ENCODE measurements around the gene ZBTB44. TPM values are rescaled to one million over a fixed set of nuclear protein-coding genes. Genes with fewer than 3 reads are reported as not detected.

The ZBTB44 gene
- total RNA-seq, 2 donors from 2014 or later, result 66.1 to 69.2 TPM

DNA sequence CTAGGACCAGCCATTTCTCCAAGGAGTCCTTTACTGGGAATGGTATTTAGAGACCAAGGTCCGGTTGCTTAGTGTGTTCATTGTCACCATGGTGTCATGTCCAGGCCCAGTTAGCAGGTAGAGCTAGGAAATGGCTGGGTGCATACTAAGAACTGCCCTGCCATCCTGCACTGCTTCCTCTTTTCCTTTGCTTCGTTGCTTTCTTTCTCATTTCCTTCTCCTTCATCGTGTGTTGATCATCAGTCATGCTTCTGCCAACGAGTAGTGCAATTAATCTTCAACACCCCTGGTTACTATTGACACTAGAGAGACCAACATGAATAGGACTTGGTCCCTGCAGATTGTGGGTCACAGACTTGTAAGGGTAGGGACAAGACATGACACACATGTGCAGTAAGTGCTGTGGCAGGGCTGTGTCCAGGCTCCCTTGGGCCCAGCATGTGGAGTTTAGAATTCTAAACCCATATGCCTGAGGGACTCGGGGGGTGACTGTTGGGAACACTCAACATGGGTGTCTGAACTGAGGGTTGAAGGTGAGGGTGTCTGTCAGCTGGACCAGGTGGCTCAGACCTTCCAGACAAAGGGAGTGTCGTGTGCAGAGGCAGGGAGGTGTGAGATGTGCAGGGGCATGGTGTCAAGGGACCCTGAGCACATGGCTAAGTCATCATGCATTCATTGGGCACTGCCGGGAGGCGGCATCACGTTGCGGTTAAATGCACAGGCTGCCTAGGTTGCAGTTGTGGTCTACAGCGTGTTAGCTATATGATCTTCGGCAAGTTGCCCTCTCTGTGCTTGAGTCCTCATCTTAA lies 112.5 kb downstream of the ZBTB44 start:
- DNase-seq, result no peak
- WGBS, 2 experiments (ENCODE audit: insufficient coverage in 1 of 2, insufficient read length in 1 of 2), result 92 to 97% methylated on average over 12 of the region's 12 CpGs
- Histone ChIP-seq H3K27ac (ENCODE audit: low read depth, low read length) (no peak overlapping the region), H3K36me3 (ENCODE audit: control insufficient read depth, insufficient read depth, low read length) (no peaks in the 10 kb centered on the region), H3K9me3 (ENCODE audit: control insufficient read depth, low read length) (no peaks in the 10 kb centered on the region), H3K9ac (ENCODE audit: extremely low read depth, low read length, poor library complexity, severe bottlenecking) (no peak overlapping the region), H3K27me3 (ENCODE audit: control insufficient read depth, insufficient read depth, low read length, poor library complexity, severe bottlenecking) (no peaks in the 10 kb centered on the region), H3K4me1 (ENCODE audit: control insufficient read depth, insufficient read depth, low read length) (no peaks in the 10 kb centered on the region), H3K4me3 (ENCODE audit: low read length) (no peak overlapping the region)
- Mint-ChIP-seq H3K4me3 (no peak overlapping the region), H3K27ac (no peak overlapping the region), H3K27me3 (ENCODE audit: insufficient read depth) (no peaks in the 10 kb centered on the region), H3K36me3 (ENCODE audit: low read depth) (peaks cover 45% of the 10 kb centered on the region), H3K4me1 (no peaks in the 10 kb centered on the region), H3K9me3 (peaks cover 14% of the 10 kb centered on the region)
- TF ChIP-seq, protein P1, sequence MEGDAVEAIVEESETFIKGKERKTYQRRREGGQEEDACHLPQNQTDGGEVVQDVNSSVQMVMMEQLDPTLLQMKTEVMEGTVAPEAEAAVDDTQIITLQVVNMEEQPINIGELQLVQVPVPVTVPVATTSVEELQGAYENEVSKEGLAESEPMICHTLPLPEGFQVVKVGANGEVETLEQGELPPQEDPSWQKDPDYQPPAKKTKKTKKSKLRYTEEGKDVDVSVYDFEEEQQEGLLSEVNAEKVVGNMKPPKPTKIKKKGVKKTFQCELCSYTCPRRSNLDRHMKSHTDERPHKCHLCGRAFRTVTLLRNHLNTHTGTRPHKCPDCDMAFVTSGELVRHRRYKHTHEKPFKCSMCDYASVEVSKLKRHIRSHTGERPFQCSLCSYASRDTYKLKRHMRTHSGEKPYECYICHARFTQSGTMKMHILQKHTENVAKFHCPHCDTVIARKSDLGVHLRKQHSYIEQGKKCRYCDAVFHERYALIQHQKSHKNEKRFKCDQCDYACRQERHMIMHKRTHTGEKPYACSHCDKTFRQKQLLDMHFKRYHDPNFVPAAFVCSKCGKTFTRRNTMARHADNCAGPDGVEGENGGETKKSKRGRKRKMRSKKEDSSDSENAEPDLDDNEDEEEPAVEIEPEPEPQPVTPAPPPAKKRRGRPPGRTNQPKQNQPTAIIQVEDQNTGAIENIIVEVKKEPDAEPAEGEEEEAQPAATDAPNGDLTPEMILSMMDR (conservative IDR thresholded peaks at IDR 0.05), result no peak

DNA sequence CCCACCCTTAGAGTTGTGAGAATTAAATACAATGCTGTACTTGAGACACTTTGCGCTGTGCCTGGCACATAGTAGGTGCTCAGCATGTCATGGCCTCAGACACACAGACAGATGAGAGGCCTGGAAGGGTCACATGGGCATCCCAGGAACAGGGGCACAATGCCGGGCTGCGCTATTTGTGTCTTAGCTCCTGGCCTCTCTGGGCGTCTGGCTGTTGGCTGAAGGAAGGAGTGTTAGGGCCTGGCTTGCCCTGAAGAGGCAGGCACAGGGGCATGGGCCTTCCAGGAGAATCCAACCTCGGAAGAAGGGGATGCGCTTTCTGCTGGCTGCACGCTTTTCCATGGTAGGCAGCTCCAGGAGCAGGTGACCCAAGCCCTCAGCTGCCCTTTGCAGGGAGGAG lies 113.7 kb downstream of the ZBTB44 start:
- TF ChIP-seq, protein P1 (conservative IDR thresholded peaks at IDR 0.05), result no peak
- H3K27me3 Mint-ChIP-seq (ENCODE audit: insufficient read depth), result no peaks in the 10 kb centered on the region
- 94 to 98% methylated on average over 6 to 7 of the region's 7 CpGs for WGBS, 2 experiments (ENCODE audit: insufficient coverage in 1 of 2, insufficient read length in 1 of 2)

DNA sequence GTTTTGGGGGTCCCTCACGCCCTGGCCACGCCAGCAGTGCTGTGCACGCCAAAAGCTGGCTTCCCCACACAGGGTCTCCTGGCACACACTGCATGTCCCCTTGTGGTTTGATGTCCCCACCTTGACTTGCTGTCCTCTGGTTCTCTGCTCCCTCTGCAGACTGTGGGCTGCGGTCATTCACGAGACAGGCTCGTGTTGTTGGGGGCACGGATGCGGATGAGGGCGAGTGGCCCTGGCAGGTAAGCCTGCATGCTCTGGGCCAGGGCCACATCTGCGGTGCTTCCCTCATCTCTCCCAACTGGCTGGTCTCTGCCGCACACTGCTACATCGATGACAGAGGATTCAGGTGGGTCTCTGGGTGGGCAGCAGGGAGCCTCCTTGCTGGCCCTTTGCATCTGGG lies 114.9 kb downstream of the ZBTB44 start:
- Histone ChIP-seq H3K36me3 (ENCODE audit: control insufficient read depth, insufficient read depth, low read length) (no peaks in the 10 kb centered on the region), H3K27ac (ENCODE audit: low read depth, low read length) (no peak overlapping the region), H3K9ac (ENCODE audit: extremely low read depth, low read length, poor library complexity, severe bottlenecking) (no peak overlapping the region), H3K9me3 (ENCODE audit: control insufficient read depth, low read length) (no peaks in the 10 kb centered on the region), H3K4me1 (ENCODE audit: control insufficient read depth, insufficient read depth, low read length) (no peaks in the 10 kb centered on the region), H3K4me3 (ENCODE audit: low read length) (no peak overlapping the region), H3K27me3 (ENCODE audit: control insufficient read depth, insufficient read depth, low read length, poor library complexity, severe bottlenecking) (no peaks in the 10 kb centered on the region)
- no peak overlapping the region for H3K4me3 Mint-ChIP-seq
- TF ChIP-seq, protein P1 (conservative IDR thresholded peaks at IDR 0.05), result no peak
- WGBS, 2 experiments (ENCODE audit: insufficient coverage in 1 of 2, insufficient read length in 1 of 2), result 93 to 95% methylated on average over 12 of the region's 12 CpGs
- peaks cover 41% of the 10 kb centered on the region for H3K36me3 Mint-ChIP-seq (ENCODE audit: low read depth)
- no peak for DNase-seq
- H3K4me1 Mint-ChIP-seq, result no peaks in the 10 kb centered on the region
- H3K27me3 Mint-ChIP-seq (ENCODE audit: insufficient read depth), result no peaks in the 10 kb centered on the region
- no peak overlapping the region for H3K27ac Mint-ChIP-seq
- H3K9me3 Mint-ChIP-seq, result peaks cover 14% of the 10 kb centered on the region

More for the DNA sequence above, 113.7 kb downstream of the ZBTB44 start:
- Mint-ChIP-seq H3K4me3 (no peak overlapping the region), H3K36me3 (ENCODE audit: low read depth) (peaks cover 47% of the 10 kb centered on the region), H3K27ac (no peak overlapping the region), H3K9me3 (peaks cover 14% of the 10 kb centered on the region), H3K4me1 (no peaks in the 10 kb centered on the region)
- H3K4me1 ChIP-seq (ENCODE audit: control insufficient read depth, insufficient read depth, low read length), result no peaks in the 10 kb centered on the region
- no peaks in the 10 kb centered on the region for H3K9me3 ChIP-seq (ENCODE audit: control insufficient read depth, low read length)
- no peak overlapping the region for H3K9ac ChIP-seq (ENCODE audit: extremely low read depth, low read length, poor library complexity, severe bottlenecking)
- DNase-seq, result no peak
- no peak overlapping the region for H3K4me3 ChIP-seq (ENCODE audit: low read length)
- no peaks in the 10 kb centered on the region for H3K27me3 ChIP-seq (ENCODE audit: control insufficient read depth, insufficient read depth, low read length, poor library complexity, severe bottlenecking)
- no peaks in the 10 kb centered on the region for H3K36me3 ChIP-seq (ENCODE audit: control insufficient read depth, insufficient read depth, low read length)
- no peak overlapping the region for H3K27ac ChIP-seq (ENCODE audit: low read depth, low read length)
